ENCODE measurements around the gene LCP2.

DNA sequence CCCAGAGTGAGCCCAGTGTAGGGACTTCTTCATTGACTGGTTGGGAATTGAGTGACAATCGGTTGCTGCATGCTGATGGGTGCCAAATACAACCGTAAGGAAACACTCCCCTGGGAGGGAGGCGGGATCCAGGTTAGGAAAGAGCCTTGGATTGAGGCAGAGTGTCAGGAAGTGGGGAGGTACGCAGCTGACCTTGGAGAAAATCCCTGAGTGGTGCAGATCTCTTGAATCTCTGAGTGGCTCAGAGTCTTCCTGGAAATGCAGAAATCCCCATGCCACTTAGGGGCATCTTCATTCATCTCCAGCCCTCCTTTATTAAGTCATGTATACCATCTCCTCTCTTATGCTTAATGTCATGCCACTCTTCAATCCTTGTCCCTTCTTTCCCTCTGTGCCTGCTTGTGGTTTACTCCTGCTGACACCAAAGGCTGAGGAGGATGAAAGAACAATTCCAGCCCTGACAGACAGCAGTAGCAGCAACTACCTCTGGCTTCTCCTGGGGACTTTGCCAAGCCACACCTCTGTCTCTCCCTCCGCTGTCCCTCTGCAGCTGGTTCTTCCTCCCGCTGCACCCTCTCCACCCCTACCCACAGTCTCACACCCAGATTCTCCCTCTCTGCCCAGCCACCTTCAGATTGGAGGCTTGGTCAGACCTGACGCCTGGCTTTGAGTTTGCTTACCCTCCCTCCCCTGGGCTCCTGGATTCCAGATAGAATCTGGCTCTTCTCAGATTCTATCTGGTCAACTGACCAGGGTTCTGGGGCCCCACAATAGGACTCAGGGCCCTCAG lies 14.1 kb upstream of the LCP2 start:
- TF ChIP-seq, protein P1, sequence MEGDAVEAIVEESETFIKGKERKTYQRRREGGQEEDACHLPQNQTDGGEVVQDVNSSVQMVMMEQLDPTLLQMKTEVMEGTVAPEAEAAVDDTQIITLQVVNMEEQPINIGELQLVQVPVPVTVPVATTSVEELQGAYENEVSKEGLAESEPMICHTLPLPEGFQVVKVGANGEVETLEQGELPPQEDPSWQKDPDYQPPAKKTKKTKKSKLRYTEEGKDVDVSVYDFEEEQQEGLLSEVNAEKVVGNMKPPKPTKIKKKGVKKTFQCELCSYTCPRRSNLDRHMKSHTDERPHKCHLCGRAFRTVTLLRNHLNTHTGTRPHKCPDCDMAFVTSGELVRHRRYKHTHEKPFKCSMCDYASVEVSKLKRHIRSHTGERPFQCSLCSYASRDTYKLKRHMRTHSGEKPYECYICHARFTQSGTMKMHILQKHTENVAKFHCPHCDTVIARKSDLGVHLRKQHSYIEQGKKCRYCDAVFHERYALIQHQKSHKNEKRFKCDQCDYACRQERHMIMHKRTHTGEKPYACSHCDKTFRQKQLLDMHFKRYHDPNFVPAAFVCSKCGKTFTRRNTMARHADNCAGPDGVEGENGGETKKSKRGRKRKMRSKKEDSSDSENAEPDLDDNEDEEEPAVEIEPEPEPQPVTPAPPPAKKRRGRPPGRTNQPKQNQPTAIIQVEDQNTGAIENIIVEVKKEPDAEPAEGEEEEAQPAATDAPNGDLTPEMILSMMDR (IDR thresholded peaks at IDR 0.05; ENCODE audit: poor library complexity): no peak
- TF ChIP-seq EZH2 (IDR thresholded peaks at IDR 0.05; ENCODE audit: borderline replicate concordance): no peak
- no peak for TF ChIP-seq EZH2phosphoT487 (IDR thresholded peaks at IDR 0.05; ENCODE audit: low read depth, severe bottlenecking, unreplicated experiment)

Data from hepatocyte (in vitro differentiated cells).